DLD1 (cell line): ENCODE measurements around the gene ONECUT3.
"Not testable (repeated sequence)": the region's sequence is repeated elsewhere in the genome, so short reads cannot be mapped to it uniquely, and the experiment has no call there.

Experiments
- in situ Hi-C: cut with HindIII; loops from 2 replicates; pipeline ENCODE4 v1.10.0; 2017; ENCODE audit warnings: low sequenced_read_pairs

The ONECUT3 gene

GRCh38 chr19:1752757-1753728, at the start of gene ONECUT3:
Gene ONECUT3, plus strand, starts transcription at chr19:1753506. Its CDS starts 157 bp downstream, at chr19:1753663.
- in situ Hi-C loops = no loop called here

- in situ Hi-C loops = no loop called here
Measured at GRCh38 chr19:1704339-1704738, 49.0 kb upstream of the ONECUT3 start.

- in situ Hi-C loops = no loop called here
Measured at GRCh38 chr19:1705367-1705766, 47.9 kb upstream of the ONECUT3 start.

- in situ Hi-C loops = not testable (repeated sequence)
Measured at GRCh38 chr19:1706646-1707045, 46.7 kb upstream of the ONECUT3 start.

- in situ Hi-C loops = no loop called here
Measured at GRCh38 chr19:1707240-1707639, 46.1 kb upstream of the ONECUT3 start.

- in situ Hi-C loops = no loop called here
Measured at GRCh38 chr19:1713170-1713569, 40.1 kb upstream of the ONECUT3 start.

- in situ Hi-C loops = no loop called here
Measured at GRCh38 chr19:1715540-1715939, 37.8 kb upstream of the ONECUT3 start.

- in situ Hi-C loops = no loop called here
Measured at GRCh38 chr19:1717200-1717969, 35.9 kb upstream of the ONECUT3 start.

GRCh38 chr19:1717970-1718264, 35.4 kb upstream of the ONECUT3 start:
- in situ Hi-C loops = no loop called here

- in situ Hi-C loops = no loop called here
Measured at GRCh38 chr19:1718420-1719291, 34.6 kb upstream of the ONECUT3 start.

GRCh38 chr19:1719519-1719918, 33.8 kb upstream of the ONECUT3 start:
- in situ Hi-C loops = no loop called here

GRCh38 chr19:1720237-1720636, 33.1 kb upstream of the ONECUT3 start:
- in situ Hi-C loops = no loop called here

- in situ Hi-C loops = no loop called here
Measured at GRCh38 chr19:1725100-1726064, 27.9 kb upstream of the ONECUT3 start.

- in situ Hi-C loops = no loop called here
Measured at GRCh38 chr19:1728816-1729567, 24.3 kb upstream of the ONECUT3 start.

GRCh38 chr19:1729568-1729925, 23.8 kb upstream of the ONECUT3 start:
- in situ Hi-C loops = no loop called here

GRCh38 chr19:1730157-1730556, 23.1 kb upstream of the ONECUT3 start:
- in situ Hi-C loops = no loop called here

- in situ Hi-C loops = no loop called here
Measured at GRCh38 chr19:1734321-1734966, 18.9 kb upstream of the ONECUT3 start.

- in situ Hi-C loops = no loop called here
Measured at GRCh38 chr19:1736280-1736679, 17.0 kb upstream of the ONECUT3 start.

GRCh38 chr19:1736927-1737326, 16.4 kb upstream of the ONECUT3 start:
- in situ Hi-C loops = no loop called here
